HS-5 (cell line): ENCODE data around the gene SMARCB1.

Source experiments
- DNase-seq: peaks from one replicate; pipeline ENCODE4 v3.0.0-alpha.2; 2012; ENCODE audit warnings: low read depth

Gene SMARCB1

DNA sequence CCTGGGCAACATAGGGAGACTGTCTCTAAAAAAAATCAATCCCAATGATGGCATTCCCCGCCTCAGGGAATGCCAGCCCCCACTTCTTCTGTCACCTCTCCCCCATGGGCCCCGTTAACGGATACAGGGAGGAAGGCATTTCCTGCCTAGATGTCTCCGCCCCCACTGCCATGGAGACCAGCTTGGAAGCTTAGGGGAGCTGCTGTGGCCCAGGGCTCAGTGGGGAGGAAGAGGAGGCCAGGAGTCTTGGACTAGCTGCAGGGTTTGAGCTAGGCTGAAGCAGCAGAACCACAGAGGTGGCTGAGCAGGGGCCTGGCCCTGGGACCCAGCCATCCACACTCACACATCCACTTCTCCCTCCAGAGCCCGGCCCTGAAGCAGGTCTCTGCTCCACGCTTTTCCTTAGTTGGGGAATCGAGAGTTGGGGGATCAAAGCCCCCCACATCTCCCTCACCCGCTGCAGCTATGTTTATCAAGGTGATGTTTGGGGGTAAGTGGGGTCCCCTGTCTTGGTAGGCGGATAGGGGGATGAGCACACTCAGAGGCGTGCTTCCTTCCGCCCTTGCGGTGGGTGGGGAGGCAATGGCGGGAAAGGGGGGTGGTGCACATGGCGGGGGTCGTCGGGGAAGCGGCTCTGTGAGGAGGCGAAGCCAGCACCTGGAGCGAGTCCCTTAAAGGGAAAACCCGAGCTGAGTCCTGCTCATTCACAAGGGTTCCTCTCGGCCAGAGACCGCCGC, 23.8 kb upstream of the SMARCB1 start, which contains the start of gene C22orf15:
TSS of gene C22orf15 (plus strand) at position 149 of the 737 bp plus-strand sequence. CDS start at position 466, 317 bp downstream.
- no peak for DNase-seq

DNA sequence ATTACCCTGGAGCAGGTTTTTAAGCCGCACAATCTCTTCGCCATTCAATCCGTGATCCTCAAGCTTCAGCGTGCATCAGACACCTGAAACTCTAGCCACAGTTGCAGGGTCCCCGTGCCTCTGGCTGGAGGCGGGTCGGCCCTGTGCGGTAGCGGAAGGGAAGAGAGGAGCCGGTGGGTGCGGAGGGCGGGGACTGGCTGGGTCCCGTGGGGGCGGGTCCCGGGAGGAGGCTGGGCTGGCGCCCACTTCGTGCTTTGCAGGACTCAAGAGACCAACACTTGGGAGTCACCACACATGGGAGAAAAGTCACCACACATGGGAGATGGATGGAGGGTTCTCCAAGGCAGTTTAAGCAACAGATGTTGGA, 23.2 kb upstream of the SMARCB1 start:
- no peak for DNase-seq

GRCh38 chr22:23763954-23764353, 22.8 kb upstream of the SMARCB1 start:
- DNase-seq, result no peak

- DNase-seq, result no peak
Measured at GRCh38 chr22:23764899-23765881, 21.6 kb upstream of the SMARCB1 start.

DNA sequence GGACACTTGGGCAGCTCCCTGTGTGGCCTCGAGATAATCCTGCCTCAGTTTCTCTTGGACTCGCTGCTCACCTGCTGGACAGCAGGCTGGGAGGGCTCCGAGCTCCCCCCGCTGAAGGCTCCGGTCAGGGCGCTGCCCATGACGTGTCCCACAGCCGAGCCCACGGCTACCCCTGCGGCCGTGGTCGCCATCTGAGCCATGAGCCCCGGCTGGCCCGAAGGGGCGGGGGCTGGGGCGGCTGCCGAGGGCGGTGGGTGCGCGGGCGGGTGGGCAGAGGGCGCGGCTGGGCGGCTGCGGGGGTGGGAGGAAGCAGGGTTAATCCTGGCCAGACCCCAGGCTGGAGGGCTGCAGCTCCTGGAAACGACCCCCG, 19.5 kb upstream of the SMARCB1 start:
- DNase-seq, result no peak

GRCh38 chr22:23767673-23768548, 18.9 kb upstream of the SMARCB1 start, which contains the start of gene CHCHD10:
CHCHD10 (minus strand) TSS chr22:23767972; CDS start chr22:23767874, 98 bp downstream.
- no peak for DNase-seq

GRCh38 chr22:23769321-23769965, 17.3 kb upstream of the SMARCB1 start:
- DNase-seq, result no peak

DNA sequence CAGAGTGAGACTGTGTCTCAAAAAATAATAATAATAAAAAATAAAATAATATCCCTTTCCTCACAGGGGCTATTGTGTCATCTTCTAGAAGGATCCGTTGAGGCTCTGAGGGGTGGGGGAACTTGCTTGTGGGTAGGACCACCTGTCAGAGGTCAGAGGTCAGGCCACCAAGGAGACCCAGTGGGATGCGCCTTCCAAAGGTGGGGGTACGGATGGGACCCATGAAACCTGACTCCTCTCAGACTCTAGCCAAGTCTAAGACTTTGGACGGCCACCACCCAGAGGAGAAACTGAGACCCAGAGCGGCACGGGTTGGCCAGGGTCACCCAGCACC, 14.5 kb upstream of the SMARCB1 start:
- DNase-seq, result no peak

- no peak for DNase-seq
Measured at GRCh38 chr22:23772649-23773473, 13.9 kb upstream of the SMARCB1 start, which contains the start of gene MMP11. MMP11 (plus strand) TSS chr22:23772849; CDS start chr22:23772871, 22 bp downstream.

GRCh38 chr22:23773483-23774113, 13.2 kb upstream of the SMARCB1 start:
- DNase-seq, result no peak

DNA sequence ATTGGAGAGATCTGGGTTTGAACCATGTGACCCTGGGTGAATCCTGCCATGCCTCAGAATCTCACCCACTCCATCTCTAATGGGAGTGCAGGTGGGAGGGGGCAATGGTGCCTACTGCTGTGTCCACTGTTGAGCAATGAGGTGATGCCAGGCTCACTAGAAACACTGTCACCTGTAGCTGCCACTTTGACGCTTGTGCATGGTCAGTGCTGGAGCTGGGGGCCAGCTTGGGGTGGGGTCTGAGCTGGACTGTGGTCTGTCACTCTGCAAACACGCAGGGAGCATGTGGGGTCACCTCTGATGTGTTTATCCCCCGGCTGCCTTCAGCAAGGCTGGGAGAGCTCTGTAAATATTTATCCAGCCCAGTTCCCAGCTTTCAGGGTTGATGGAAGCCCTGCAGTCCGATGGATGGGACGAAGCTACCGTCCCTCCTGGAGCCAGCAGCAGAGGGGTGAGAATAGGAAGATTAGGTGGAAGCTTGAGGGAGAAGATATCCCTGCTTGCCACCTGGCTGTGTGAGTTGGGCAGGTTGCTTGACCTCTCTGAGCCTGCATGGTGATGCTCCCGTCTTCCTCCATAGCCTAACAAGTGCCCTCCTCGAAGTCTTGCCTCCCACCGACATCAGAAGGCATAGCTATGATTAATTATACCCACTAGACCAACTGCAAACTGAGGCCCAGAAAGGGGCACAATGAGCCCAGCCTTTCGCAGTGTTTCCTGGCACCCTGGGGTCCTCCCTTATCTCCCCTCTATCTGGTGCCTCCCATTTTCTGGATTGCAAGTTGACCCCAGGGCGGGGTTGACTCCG, 12.4 kb upstream of the SMARCB1 start:
- no peak for DNase-seq

DNA sequence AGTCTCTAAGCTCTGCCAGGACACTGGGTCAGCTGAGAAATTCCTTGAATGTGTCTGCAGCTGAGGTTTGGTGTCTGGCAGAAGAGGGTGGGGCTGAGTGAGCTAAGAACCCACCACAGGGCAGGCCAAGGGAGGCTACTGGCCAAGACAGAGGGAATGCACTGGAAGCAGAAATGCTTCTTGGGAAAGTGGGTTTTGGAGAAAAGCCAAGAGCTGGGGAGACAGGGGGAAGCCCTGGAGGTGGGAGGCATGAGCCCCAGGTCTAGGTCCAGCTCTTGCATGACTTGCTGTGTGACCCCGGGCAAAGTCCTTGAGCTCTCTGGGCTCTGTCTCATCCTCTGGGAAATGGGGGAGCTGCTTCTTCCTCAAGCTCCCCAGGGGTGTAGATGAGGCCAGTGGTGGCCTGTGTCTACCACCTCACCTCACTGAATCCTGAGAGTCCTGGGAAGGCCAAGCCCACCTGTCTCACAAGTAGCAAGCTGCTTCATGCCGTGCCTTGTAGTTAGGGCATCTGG, 11.8 kb upstream of the SMARCB1 start:
- no peak for DNase-seq

DNA sequence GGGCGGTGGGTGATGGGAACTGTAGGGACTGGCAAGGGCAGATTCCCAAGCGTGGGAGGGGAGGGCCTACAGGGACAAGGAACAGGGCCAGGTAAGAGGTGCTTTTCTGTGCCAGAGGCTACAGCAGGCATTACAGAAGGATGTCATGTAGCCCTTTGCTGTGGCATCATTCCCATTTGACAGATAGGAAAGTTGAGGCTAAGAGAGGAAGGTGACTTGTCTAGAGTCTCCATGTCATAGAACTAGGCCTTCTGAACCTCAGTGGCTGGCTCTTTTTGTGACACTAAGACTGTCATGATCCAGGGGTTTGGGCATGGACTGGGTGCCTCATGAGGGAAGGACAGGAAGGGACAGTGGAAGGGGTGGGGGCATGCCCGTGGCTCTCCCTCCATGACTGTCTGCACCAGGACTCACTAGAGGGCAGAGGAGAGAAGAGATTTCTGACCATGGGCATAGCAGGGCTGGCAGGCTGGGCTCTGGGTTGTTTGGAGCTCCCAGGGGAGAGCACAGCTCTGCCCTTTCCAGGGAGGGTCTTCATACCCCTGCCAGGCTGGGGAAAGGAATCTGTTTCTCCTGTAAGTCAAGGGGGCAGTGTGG, 10.9 kb upstream of the SMARCB1 start:
- no peak for DNase-seq

DNA sequence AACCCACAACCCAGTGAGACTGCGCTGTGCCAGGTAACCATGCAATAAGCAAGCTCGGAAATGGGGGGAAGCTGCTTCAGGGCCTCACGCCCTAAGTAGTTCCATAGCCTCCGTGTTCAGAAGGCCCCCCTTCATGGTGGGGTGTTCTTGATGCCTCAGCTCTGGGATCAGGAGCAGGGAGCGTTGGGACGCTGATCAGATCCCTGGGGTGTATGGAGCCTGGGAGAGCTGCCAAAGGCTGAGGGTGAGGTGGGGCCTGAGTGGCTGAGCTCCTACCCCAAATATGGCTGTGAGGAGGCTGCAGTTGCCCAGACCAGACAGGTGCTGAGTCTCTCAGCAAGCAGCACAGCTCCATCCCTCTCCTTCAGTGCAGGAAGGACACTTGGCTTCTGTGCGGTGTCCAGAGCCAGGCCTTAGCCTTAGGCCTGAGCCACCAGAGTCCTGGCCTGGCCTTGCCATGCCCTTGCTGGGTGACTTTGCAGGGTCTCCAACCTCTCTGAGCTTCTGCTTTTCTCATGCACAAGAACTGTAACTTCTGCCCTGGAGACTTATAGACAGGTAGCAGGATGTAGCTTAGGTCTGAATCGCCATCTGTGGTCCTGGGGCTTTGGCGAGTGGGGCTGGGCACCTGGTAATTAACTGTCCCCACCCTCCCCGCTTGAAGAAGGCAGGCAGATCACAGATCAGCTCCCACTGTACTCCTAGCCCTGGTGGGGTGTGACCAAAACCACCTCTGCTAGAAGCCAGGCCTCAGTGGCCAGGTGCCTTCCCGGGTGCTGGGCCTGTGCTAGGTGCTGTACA, 8.8 kb upstream of the SMARCB1 start:
- DNase-seq, result no peak

DNA sequence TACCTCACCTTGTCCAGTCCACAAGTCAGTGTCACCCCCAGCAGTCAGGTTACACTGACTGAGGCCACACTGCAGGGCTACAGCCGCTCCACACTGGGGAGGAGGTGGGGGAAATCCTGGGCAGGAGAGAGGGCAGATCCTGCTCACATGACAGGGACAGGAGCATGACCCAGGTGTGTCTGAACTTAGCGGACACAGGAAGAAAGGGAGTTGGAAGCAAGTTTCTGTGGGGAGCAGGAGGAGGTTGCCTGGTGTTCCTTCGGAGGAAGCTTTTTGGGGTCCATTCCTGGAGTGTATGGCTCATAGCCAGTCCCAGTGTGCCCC, 8.2 kb upstream of the SMARCB1 start:
- DNase-seq, result no peak

GRCh38 chr22:23779083-23779482, 7.7 kb upstream of the SMARCB1 start:
- no peak for DNase-seq

DNA sequence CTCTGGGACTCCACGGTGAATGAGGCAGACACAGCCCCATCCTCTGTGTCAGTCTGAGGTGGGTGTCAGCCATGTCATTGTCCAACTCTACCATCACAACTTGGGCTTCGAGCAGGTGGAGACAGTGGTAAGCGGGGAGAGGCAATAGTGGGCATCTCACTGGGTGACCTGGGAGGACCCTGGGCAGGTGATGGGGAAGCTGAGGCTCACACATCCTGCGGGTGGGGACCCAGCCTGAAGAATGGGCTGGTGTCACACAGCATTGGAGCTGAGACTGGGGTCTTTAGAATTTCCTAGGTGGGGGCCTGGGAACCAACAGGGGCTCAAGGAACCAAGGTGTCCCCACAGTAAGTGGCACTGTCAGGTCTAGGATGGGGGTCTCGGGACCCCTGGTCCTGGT, 7.0 kb upstream of the SMARCB1 start:
- DNase-seq, result no peak
